ENCODE results near the gene FAM131C. TPM values are rescaled to one million over a fixed set of nuclear protein-coding genes. Genes with fewer than 3 reads are reported as not detected.

FAM131C gene
- total and polyA plus RNA-seq, 10 of the 15 experiments (the other 5 are each of a cell fraction or from before 2014, with no cell fraction given), result 0.03 TPM; not detected in 9

DNA sequence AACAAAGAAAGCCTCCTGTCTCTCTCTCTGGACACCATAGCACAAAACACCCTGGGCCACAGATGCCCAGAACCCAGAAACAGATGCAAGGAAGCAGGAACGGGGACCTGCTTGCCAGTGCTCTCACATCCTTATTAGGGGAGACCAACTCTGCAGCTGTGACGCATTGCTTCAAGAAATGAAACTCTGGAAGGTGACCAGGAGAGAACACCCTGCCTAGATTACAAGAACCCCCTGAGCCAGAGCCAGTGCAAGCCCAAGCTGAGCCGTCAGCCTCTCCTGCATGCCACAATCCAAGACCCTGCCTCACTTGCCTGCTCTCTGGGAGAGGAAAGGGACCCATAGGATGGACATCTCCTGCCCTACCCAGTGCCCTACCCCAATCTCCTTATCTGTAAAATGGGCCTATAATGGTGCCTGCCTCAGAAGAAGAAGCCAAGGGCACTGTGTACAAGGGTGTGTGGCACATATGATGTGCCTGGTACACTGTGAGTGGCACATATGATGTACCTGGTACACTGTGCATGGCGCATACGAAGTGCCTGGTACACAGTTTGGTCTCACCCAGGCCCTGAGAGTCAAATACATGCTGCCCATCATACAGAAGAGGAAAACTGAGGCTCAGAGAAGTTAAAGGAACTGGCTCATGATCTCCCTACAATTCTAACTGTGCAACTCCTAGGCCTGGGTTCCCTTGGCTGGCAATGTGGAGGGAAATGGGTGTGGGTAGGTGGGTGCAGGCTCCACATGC is 16.8 kb upstream of the FAM131C start:
- ChIA-PET POLR2A (no interaction called here), CTCF (interaction anchor here (0.6 to 1.0 kb wide), 2 partner anchors 11 to 33 kb away, joined by 3 to 4 read pairs; no protein-coding TSS in a partner anchor), RAD21 (ENCODE audit: unreplicated experiment) (no interaction called here), SMC1A (ENCODE audit: uncharacterized antibody, unreplicated experiment) (no interaction called here)
- H4K20me1 ChIP-seq (ENCODE audit: control insufficient read depth, insufficient read depth), result no peaks in the 10 kb centered on the region
- no peaks in the 10 kb centered on the region for H3K9me3 ChIP-seq (replicated peaks; ENCODE audit: control insufficient read depth, insufficient read depth, low read length)
- H3K4me1 ChIP-seq (ENCODE audit: control insufficient read depth, insufficient read depth, low read length), result no peaks in the 10 kb centered on the region
- no TSS peak for BruUV-seq (replicated peaks)
- peak; percentile 33; the same call in 2 of the 3 replicates for ATAC-seq
- no peak overlapping the region for H3K27ac ChIP-seq (ENCODE audit: control insufficient read depth, insufficient read depth)
- H3K9ac ChIP-seq (ENCODE audit: control insufficient read depth, insufficient read depth, low read length), result no peak overlapping the region
- intact Hi-C loops (cut with micrococcal nuclease; ENCODE audit: unreplicated experiment) (no loop called here), in situ Hi-C loops (cut with MboI) (no loop called here)
- H2AFZ ChIP-seq (ENCODE audit: control insufficient read depth, low read depth, low read length), result no peak overlapping the region
- no peak overlapping the region for H3K4me2 ChIP-seq (ENCODE audit: control insufficient read depth, insufficient read depth)
- 16% methylated on average over 5 of the region's 5 CpGs for WGBS (ENCODE audit: insufficient coverage, insufficient replicate concordance, low lambda C conversion rate, missing lambda C conversion rate)
- no peaks in the 10 kb centered on the region for H3K36me3 ChIP-seq (ENCODE audit: control insufficient read depth in 2 of 2, insufficient read depth in 2 of 2, low read length in 1 of 2)
- FAIRE-seq, result no peak
- no peaks in the 10 kb centered on the region for H3K79me2 ChIP-seq (ENCODE audit: control insufficient read depth, insufficient read depth, low read length)
- no peaks in the 10 kb centered on the region; a peak in 1 of 4 replicates for H3K27me3 ChIP-seq (replicated peaks in 1 of 2; ENCODE audit: control insufficient read depth in 2 of 2, insufficient read depth in 2 of 2, low read length in 1 of 2)
- TF ChIP-seq ZSCAN29 (IDR thresholded peaks at IDR 0.05), result no peak
- TF ChIP-seq GABPA (IDR thresholded peaks at IDR 0.05; ENCODE audit: low read depth), result no peak
- TF ChIP-seq ASH2L (IDR thresholded peaks at IDR 0.05; ENCODE audit: borderline replicate concordance, low read depth), result no peak
- TF ChIP-seq CHD1 (IDR thresholded peaks at IDR 0.05; ENCODE audit: low read depth, low read length), result no peak
- no peak for TF ChIP-seq SMAD1 (IDR thresholded peaks at IDR 0.05; ENCODE audit: low read depth, partially characterized antibody)
- no peak for TF ChIP-seq ATF7 (IDR thresholded peaks at IDR 0.05; ENCODE audit: low read depth)
- no peak for TF ChIP-seq ZNF384 (IDR thresholded peaks at IDR 0.05; ENCODE audit: borderline replicate concordance, low read depth, low read length)
- TF ChIP-seq NR2C1 (IDR thresholded peaks at IDR 0.05), result no peak
- no peak for TF ChIP-seq NRF1 (conservative IDR thresholded peaks at IDR 0.05; ENCODE audit: low read depth, low read length)
- TF ChIP-seq RAD21 (IDR thresholded peaks at IDR 0.05; ENCODE audit: insufficient read depth, low read depth, low read length), result no peak
- DNase-seq (ENCODE audit: low read depth, low spot score), result no peak
- no peak overlapping the region for H3K4me3 ChIP-seq

Measured in GM12878 (cell line).